Lower leg skin (tissue), 4 donors: ENCODE data around the gene COL9A2. TPM values are rescaled to one million over a fixed set of nuclear protein-coding genes. Genes with fewer than 3 reads are reported as not detected.

Experiments used
- DNase-seq, 2 donors: peaks; one replicate each; pipeline ENCODE4 v3.0.0-alpha.2; 2019; ENCODE audit warnings: low spot score in 2 of 2
- H3K4me3 ChIP-seq: fragments of 200-600 bp; sonication (generic); 2 replicates; pipeline ENCODE4 v1.5.1; 2017; ENCODE audit warnings: mild to moderate bottlenecking, low read depth; ENCODE audit not compliant: poor library complexity, severe bottlenecking
- CTCF ChIP-seq, 3 donors: fragments of 450-650 bp; IDR thresholded peaks; one replicate each; pipeline ENCODE4 v1.5.1; 2016; ENCODE audit warnings: antibody characterized with exemption in 3 of 3, mild to moderate bottlenecking in 3 of 3, moderate library complexity in 2 of 3
- POLR2A ChIP-seq, 2 donors: fragments of 450-650 bp; IDR thresholded peaks; one replicate each; pipeline ENCODE4 v1.6.1; 2016 to 2017; ENCODE audit warnings: antibody characterized with exemption in 2 of 2, mild to moderate bottlenecking in 1 of 2, moderate library complexity in 1 of 2
- WGBS, 2 donors: methylation state at CpG; one replicate each; pipeline ENCODE4 v1.1.5; 2018; 5-methylcytosine and 5-hydroxymethylcytosine counted together
- intact Hi-C: fragments of 100-400 bp; cut with DNase I; formaldehyde crosslinking; loops from one replicate; pipeline ENCODE4 v1.15.0; 2023; ENCODE audit warnings: low total_unique reads
- total RNA-seq, 4 donors: library from RNA; depleted of rRNA; stranded (reverse); fragments of >200 nt; gene quantifications; one replicate each; pipeline ENCODE4 v1.1.0, GENCODE V29; 2016

COL9A2 gene
- total RNA-seq, 4 donors from 2014 or later: 2.4 to 8.7 (median 4.3) TPM

- 78% methylated on average over 8 of the region's 8 CpGs for WGBS, 2 donors
- TF ChIP-seq POLR2A (IDR thresholded peaks at IDR 0.05) (no peak), CTCF (IDR thresholded peaks at IDR 0.05) (peak in 1 of 3 donors; percentile 28)
- no peak overlapping the region for H3K4me3 ChIP-seq
- intact Hi-C loops: no loop called here
- peak in 1 of 2 donors; percentile 81 for DNase-seq
Measured at GRCh38 chr1:40309374-40310128, 7.5 kb downstream of the COL9A2 start.

- intact Hi-C loops: no loop called here
- TF ChIP-seq POLR2A (IDR thresholded peaks at IDR 0.05) (no peak), CTCF (IDR thresholded peaks at IDR 0.05) (no peak)
- H3K4me3 ChIP-seq: no peak overlapping the region
- DNase-seq: peak in 1 of 2 donors; percentile 74
- 72 to 78% methylated on average over 6 of the region's 6 CpGs for WGBS, 2 donors
Measured at GRCh38 chr1:40308036-40308727, 8.9 kb downstream of the COL9A2 start.

GRCh38 chr1:40307186-40307585, 9.9 kb downstream of the COL9A2 start:
- no peak for TF ChIP-seq POLR2A (IDR thresholded peaks at IDR 0.05)
- no peak for TF ChIP-seq CTCF (IDR thresholded peaks at IDR 0.05)
- WGBS, 2 donors: 91 to 96% methylated on average over 3 to 6 of the region's 6 CpGs
- intact Hi-C loops: no loop called here
- no peak overlapping the region for H3K4me3 ChIP-seq
- DNase-seq: peak in 1 of 2 donors; percentile 65

- peak in 1 of 2 donors; percentile 70 for DNase-seq
Measured at GRCh38 chr1:40306296-40306695, 10.8 kb downstream of the COL9A2 start.

GRCh38 chr1:40305871-40306270, 11.2 kb downstream of the COL9A2 start:
- peak in 1 of 2 donors; percentile 42 for DNase-seq
- 85 to 93% methylated on average over 2 of the region's 2 CpGs for WGBS, 2 donors
- TF ChIP-seq POLR2A (IDR thresholded peaks at IDR 0.05) (no peak), CTCF (IDR thresholded peaks at IDR 0.05) (no peak)
- intact Hi-C loops: no loop called here
- H3K4me3 ChIP-seq: no peak overlapping the region

More at GRCh38 chr1:40306296-40306695, 10.8 kb downstream of the COL9A2 start:
- H3K4me3 ChIP-seq: no peak overlapping the region
- intact Hi-C loops: no loop called here
- TF ChIP-seq POLR2A (IDR thresholded peaks at IDR 0.05) (no peak), CTCF (IDR thresholded peaks at IDR 0.05) (no peak)
- WGBS, 2 donors: 84 to 87% methylated on average over 4 of the region's 4 CpGs
